GM13977 (cell line): ENCODE measurements around the gene CHN2.

ENCODE experiments used
- DNase-seq: peaks from one replicate; pipeline ENCODE4 v3.0.0; 2012; ENCODE audit warnings: low spot score
- CTCF ChIP-seq: IDR thresholded peaks from 2 replicates; pipeline ENCODE4 v1.5.1; 2012; ENCODE audit warnings: mild to moderate bottlenecking, control low read depth; ENCODE audit not compliant: insufficient read depth; ENCODE audit errors: extremely low read depth, missing control alignments
- in situ Hi-C: fragments of 300-500 bp; cut with MboI; formaldehyde crosslinking; loops from one replicate; pipeline ENCODE4 v1.12.0; 2022; ENCODE audit warnings: low sequenced_read_pairs, low pct_unique_long_range_greater_than_20kb, mixed read lengths, inconsistent platforms; ENCODE audit not compliant: unreplicated experiment

Gene CHN2

GRCh38 chr7:29502133-29502532, 307.6 kb downstream of the CHN2 start:
- no peak for DNase-seq
- in situ Hi-C loops, result no loop called here
- TF ChIP-seq CTCF, result no peak

GRCh38 chr7:29505931-29506330, 311.4 kb downstream of the CHN2 start:
- in situ Hi-C loops, result no loop called here
- TF ChIP-seq CTCF, result no peak
- no peak for DNase-seq

GRCh38 chr7:29508608-29509007, 314.0 kb downstream of the CHN2 start:
- TF ChIP-seq CTCF, result no peak
- in situ Hi-C loops, result no loop called here
- DNase-seq, result no peak

GRCh38 chr7:29510028-29510427, 315.5 kb downstream of the CHN2 start:
- in situ Hi-C loops, result no loop called here
- DNase-seq, result no peak
- TF ChIP-seq CTCF, result no peak

- DNase-seq, result no peak
- in situ Hi-C loops, result no loop called here
- TF ChIP-seq CTCF, result no peak
Measured at GRCh38 chr7:29511337-29511736, 316.8 kb downstream of the CHN2 start.

- in situ Hi-C loops, result no loop called here
- DNase-seq, result no peak
- no peak for TF ChIP-seq CTCF
Measured at GRCh38 chr7:29511851-29512250, 317.3 kb downstream of the CHN2 start.

- in situ Hi-C loops, result no loop called here
- DNase-seq, result no peak
- TF ChIP-seq CTCF, result no peak
Measured at GRCh38 chr7:29516491-29516890, 321.9 kb downstream of the CHN2 start.
